Transverse colon (tissue), 4 donors: ENCODE results near the gene PRSS48.

ENCODE experiments used
- CTCF ChIP-seq, 5 experiments: fragments of 200-600 bp in 3 of 5; fragments of 450-650 bp in 2 of 5; sonication (generic) in 3 of 5; IDR thresholded peaks; 1 replicate in 2 of 5; 2 replicates in 3 of 5; pipeline ENCODE4 v1.5.1; 2016 to 2017; ENCODE audit warnings: antibody characterized with exemption in 5 of 5, inconsistent platforms in 3 of 5, mild to moderate bottlenecking in 2 of 5, moderate library complexity in 1 of 5
- EP300 ChIP-seq: sonication (generic); formaldehyde crosslinking; IDR thresholded peaks from one replicate; pipeline ENCODE4 v1.6.1; 2017; ENCODE audit warnings: antibody characterized with exemption, low read depth
- POLR2A ChIP-seq: fragments of 450-650 bp; IDR thresholded peaks from one replicate; pipeline ENCODE4 v1.6.1; 2016; ENCODE audit warnings: antibody characterized with exemption, mild to moderate bottlenecking, moderate library complexity
- POLR2AphosphoS5 ChIP-seq, 3 donors: sonication (generic); formaldehyde crosslinking; IDR thresholded peaks; one replicate each; pipeline ENCODE4 v1.6.1; 2016; ENCODE audit warnings: antibody characterized with exemption in 3 of 3

- no peak for TF ChIP-seq CTCF (IDR thresholded peaks at IDR 0.05)
- TF ChIP-seq EP300, result no peak
- TF ChIP-seq POLR2A, result no peak
- no peak for TF ChIP-seq POLR2AphosphoS5 (IDR thresholded peaks at IDR 0.05)
Observed at GRCh38 chr4:151310124-151310728, 33.3 kb downstream of the PRSS48 start.
